H1 (cell line): ENCODE measurements around the gene ETF1. TPM values are rescaled to one million over a fixed set of nuclear protein-coding genes. Genes with fewer than 3 reads are reported as not detected.

Experiments
- SRF ChIP-seq: IDR thresholded peaks from 2 replicates; pipeline ENCODE4 v1.6.1; 2011; ENCODE audit warnings: mild to moderate bottlenecking, low read depth, low read length, moderate library complexity
- polyA plus RNA-seq, 7 experiments: library from polyadenylated mRNA; depleted of rRNA in 3 of 7; stranded (reverse) in 5 of 7; unstranded in 2 of 7; fragments of >200 nt in 5 of 7; fragments of 200-250 nt in 2 of 7; gene quantifications; 1 replicate in 5 of 7; 2 replicates in 1 of 7; 4 replicates in 1 of 7; pipeline versions ENCODE4 v1.2.1 to v1.2.3, GENCODE V29; 2011 to 2013; ENCODE audit warnings: missing spikeins in 2 of 7, mixed read lengths in 2 of 7
- total RNA-seq: library from RNA; stranded (reverse); fragmentation: NEBNext Ultra II Directional; extraction: Animal tissue kit (Norgen Biotek cat#: 25700); gene quantifications from 2 replicates; pipeline ENCODE4 v1.2.1, GENCODE V29; 2021

Gene ETF1
- total and polyA plus RNA-seq, 2 of the 8 experiments (the other 6 are each of a cell fraction or from before 2014, with no cell fraction given): 50.5 to 168 TPM

DNA sequence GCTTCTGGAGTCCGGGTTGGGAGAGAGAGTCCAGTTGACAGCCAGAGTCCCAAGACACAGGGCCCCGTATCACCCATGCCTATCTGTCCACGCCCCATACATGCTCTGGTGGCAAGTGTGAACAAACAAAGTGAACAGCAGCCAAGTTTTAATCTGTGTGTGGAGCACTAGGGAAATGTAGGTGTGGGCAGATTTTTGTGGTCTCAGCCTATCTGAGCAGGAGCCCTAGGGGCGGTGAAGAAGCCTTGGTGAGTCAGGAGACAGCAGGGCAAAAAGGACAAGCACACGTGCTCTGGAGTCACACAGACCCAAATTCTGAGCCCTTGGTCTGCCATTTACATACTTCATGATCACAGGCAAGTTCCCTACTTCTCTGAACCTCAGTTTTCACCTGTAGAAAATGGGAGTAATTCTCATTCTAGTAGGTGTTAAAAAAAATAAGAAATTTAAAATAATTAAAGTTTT lies 54.5 kb downstream of the ETF1 start (continued):
- TF ChIP-seq SRF: no peak
